NCI-H774 (cell line): ENCODE results near the gene FRS3.
"Not testable (repeated sequence)": the region's sequence is repeated elsewhere in the genome, so short reads cannot be mapped to it uniquely, and the experiment has no call there.

Source experiments
- DNase-seq: peaks from one replicate; lab custom pipeline; 2025; lab: John Stamatoyannopoulos, UW

The FRS3 gene

DNA sequence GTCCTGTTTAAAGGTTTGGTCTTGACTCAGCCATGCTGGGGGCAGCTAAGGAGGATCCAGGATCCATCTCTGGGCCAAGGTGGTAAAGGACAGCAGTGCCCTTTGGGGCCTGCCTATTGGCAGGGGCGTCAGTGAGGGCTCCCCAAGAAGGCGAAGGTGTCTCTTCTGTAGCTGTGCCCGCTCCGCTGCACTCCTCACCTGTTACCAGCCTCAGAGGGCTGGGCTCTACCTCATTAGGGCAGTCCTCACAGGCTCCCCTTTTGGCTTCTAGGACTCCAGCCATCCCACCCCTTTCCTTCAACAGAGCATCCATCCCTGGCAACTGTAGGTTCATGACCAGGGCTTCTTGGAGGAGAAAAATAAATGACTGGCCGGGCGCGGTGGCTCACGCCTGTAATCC is 10.3 kb downstream of the FRS3 start:
- no peak for DNase-seq

DNA sequence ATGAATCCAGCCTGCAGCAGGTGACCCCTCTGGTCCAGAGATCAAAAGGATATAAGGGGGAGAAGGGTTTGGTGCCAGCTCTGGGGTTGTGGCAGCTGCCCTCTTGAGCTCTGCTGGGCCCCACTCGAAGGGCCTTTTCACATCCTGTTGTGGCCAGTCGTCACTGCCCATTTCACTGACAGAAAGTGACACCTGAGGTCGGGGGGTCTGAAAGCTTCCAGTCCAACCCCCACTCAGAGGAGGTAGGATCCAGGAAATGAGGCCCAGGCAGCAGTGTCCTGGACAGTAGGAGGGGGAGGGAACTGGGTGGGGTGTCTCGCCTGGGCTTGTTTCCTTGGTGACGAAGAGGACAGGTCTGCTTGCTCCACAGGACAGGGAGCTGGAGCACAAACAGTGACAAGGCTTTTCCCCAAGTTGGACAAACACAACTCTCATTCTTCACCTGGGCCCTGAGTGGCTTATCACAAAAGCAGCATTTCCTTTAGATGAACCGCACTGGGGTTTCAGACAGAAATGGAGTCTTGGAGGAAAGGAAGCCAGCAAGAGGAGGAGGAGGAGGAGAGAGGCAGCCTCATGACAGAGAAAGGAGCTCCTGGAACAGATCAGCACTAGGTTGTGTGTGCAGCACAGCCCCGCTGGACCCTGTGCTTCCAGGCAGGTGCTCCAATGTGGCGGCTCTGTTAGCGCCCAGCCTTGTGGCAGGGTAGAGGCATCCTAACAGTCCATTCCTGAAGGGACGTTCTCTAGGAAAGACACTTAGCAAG is 11.0 kb downstream of the FRS3 start:
- no peak for DNase-seq

DNA sequence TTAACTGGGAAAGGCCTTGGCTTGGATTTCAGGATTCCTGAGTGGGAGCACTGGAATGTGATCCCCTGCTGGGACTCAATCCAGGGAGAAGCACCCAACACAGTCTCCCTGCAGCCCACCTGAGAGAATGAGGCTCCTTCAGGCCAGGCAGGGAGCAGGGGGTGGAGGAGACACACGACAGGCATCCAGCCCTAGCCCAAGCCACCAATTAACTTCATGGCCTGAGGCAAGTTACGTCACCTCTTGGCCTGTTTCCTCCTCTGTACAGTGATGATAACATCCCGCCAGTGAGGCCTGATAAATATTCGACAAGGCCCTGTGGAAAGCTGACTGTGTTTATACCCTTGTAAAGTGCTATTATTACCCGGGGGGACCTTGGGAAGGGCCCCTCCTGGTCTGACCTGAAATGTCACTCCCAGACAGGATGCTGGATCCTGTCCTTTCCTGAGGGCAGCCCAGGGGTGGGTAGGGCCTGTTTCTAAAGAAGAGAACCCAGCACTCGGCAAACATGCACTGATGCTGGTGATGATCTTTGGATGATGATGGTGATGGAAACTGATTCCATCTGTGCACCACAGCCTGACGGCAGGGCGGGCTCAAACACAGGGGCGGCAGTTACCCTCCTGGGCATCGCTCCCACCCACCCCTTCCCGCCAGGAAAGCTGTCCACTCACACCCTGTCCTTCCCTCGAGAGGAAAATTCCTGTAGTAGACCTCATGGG is 12.4 kb downstream of the FRS3 start:
- DNase-seq, result no peak

DNA sequence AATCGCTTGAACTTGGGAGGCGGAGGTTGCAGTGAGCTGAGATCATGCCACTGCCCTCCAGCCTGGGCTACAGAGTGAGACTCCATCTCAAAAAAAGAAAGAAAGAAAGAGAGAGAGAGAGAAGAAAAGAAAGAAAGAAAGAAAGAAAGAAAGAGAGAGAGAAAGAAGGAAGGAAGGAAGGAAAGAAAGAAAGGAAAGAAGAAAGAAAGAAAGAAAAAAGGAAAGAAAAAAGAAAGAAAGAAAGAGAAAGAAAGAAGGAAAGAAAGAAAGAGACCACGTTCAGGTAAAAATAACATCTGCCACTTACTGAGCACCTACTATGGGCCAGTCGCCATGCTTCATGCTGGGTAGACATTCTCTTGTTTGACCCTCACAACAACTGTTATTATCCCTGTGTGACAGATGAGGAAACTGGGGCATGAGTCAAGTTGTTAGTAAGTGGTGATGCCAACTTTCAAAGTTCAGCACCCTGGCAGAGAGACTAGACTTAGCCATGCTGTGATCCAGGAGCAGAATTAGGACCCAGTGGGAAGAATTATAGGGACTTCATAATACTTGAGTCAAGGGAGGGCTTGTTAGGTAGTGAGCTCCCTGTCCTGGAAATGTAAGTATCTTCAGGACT is 13.5 kb downstream of the FRS3 start:
- DNase-seq, result not testable (repeated sequence)

DNA sequence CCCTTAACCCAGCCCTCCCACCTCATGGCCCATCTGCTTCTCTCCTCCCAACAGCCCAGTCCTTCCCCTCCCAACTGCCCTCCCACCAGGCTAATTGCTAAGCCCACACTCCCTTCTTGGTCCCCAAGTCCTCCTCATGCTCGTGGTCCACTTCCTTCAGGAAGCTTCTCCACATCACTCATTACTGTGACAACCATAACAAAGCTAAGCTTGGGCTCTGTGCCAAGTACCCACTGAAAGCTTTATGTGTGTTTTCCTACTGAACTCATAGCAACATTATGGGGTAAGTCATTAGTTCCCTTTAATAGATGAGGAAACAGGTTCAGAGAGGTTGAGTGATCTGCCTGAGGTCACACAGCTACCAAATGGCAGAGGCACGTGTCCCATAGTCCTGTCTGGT is 16.2 kb downstream of the FRS3 start:
- DNase-seq, result no peak

DNA sequence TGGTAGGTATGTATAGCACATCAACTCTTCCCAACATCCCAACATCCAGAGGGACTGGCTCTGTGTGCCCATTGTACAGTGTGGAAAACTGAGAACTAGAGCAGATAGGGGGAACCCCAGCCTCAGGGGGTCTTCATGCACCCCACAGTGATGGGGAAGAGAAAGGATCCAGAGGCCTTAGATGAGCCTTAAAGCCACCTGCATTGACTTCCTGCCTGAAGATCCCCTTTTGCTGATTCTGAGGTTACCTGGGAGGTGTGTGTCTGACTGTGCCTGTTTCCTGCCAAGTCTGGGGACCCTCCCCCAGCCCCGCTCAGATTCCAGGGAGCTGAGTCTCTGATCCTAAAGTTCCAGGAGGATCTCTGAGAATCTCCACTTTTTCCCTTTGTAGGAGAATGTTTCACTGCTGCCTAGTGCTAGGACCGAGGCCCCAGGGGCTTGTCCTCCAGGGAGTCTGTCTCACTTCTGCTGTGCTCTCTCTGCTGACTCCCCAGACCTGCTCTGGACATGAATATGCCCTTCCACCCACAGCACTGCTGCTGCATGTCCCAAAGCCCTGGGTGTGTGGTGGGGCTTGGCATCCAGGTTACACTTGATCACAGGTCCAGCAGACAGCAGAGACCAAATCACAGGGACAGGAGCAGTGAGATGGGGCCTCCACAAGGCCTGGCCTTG is 19.7 kb downstream of the FRS3 start:
- DNase-seq, result no peak

DNA sequence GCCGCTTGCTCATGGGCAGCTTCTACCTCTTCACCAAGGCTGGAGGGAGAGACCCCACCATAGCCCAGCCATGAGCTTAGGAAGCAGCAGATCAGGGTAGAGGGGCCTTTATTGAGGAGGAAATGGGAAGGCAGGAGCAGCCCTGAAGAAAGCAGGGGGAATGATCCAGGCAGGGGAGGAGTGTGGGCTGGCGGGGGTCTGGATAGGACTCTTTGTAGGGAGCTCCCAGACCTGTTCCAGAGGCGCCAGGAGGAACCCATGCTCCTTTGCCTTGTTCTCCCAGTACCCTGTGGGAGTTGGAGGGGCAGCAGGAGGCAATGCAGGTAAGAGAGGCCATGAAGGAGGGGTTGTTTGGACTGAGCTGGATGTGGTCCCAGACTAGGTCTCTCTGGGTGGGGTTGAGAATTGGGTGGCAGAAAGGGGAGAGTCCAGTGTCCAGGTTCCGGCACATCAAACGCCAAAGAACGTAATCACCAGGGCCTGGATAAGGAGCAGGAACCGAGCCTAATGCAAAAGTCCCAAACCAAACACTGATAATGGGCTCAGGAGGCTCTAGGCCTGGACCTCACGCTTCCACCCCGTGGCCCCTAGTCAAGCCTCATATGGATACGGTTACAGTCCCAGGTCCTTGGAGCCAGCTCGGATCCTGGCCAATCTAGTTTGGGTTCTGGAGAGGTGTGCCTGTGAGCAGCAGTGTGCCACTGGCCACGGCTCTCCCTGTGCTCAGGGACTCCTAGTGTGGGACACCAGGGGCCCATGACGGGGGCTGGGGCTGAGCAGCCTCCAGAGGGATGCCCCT is 20.4 kb downstream of the FRS3 start:
- DNase-seq, result no peak

DNA sequence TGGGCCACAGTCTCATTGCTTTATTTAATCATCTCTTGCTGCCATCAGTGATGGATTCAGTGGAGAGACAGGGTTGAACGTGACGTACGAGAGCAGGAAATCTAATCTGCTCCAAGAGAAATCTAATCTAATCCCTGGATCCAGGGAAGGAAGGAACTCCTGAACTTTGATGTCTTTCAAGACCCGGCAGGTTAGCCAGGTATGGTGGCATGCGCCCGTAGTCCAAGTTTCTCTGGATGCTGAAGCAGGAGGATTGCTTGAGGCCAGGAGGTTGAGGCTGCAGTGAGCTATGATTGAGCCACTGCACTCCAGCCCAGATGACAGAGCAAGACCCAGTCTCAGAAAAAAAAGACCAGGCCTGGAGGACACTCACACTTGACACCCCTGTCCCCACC is 21.1 kb downstream of the FRS3 start:
- no peak for DNase-seq

DNA sequence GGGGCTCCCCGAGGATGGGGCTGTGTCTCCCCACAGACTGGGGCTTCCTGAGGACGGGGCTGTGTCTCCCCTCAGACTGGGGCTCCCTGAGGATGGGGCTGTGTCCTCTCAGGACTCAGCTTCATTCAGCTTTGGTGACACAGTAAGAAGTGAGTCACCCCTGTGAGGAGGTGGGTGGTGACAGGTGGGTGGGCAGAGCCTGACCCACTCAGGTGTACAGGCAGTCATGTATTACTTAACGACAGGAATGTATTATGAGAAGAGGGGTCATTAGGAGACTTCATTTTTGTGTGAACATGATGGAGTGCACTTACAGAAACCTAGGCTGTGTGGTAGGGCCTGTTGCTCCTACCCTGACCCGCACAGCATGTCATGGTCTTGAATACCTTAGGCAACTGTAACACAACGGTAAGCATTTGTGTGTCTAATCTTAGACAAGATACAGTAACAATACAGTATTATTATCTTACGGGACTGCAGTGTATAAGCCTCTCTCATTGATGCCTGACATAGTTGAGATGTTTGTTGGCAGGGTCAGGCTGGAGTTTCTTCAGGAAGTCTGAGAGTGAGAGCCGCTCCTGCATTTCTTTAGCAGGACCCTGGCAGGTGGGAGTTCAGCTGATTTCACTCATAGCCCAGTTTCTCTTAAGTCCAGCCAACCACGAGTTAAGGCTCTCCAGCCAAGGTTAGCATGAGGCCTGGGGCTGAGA is 21.6 kb downstream of the FRS3 start:
- no peak for DNase-seq

DNA sequence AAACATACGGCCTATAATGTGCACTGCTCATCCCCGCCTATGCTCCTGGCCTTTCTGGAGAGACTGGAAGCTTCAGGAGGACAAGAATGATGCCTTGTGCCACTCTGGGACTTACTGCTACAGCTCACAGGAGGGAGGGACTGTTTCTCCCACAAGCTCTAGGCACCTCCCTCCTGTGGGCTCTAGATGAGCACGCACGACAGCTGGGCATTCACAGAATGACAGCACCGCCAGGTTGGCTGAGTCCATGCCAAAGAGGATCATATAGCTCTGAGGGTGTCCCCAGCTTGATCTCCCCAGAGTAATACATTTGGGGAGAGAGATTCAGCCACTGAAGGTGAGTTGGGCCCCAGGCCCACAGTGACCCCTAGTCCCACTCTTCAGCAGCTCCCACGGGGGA is 22.4 kb downstream of the FRS3 start:
- DNase-seq, result no peak

DNA sequence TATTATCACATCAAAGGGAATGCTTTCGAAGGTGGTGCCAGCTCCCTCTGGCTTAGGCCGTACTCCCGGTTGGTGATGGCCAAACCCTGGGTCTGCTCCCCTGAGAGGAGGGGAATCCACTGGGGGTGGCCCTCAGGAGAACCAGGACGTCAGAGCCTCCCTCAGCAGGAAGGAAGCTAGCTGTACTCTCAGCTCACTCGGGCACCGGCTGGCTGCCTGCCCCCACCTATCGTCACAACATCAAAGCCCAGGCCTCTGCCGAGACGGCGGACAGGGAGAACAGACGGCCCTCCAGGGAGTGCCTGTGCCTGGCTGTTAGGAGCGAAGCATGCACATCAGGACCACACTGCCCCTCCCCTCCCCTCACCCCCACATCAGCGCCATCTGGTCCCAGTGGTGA is 23.3 kb downstream of the FRS3 start:
- DNase-seq, result no peak

DNA sequence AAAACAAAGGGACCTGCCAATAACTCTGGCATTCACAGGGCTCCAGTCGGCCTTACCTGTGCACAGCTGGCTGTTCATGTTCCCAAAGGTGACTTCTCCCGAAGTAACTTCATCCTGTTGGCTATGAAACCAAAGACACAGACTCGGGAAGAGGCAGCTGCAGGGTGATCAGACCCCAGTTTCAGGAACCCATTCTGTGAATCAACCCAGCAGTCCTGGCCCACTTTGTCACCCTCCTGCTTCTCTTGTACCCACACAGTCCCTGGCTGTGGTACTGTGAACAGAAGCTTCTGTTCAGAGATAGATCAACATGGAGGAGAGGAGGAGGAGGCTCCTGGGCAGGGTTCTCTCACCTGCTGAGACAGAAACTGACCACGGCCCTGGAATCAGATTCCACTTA is 23.8 kb downstream of the FRS3 start:
- DNase-seq, result no peak

DNA sequence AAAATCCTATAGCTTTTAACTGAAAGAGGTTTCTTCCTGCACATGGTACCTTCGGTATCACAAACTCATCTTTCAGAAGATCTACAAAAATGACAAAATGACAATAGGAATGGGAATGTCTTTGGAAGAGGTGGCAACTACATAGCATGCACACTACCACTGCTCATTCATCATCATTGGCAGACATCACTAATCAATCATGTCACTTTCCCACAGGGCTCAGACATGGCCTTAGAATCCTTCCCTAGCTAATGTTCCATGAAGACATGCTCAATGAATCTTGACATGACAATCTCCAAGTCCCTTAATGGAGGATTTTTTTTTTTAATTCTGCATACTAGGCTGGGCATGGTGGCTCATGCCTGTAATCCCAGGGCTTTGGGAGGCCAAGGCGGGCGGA is 29.3 kb downstream of the FRS3 start:
- no peak for DNase-seq

DNA sequence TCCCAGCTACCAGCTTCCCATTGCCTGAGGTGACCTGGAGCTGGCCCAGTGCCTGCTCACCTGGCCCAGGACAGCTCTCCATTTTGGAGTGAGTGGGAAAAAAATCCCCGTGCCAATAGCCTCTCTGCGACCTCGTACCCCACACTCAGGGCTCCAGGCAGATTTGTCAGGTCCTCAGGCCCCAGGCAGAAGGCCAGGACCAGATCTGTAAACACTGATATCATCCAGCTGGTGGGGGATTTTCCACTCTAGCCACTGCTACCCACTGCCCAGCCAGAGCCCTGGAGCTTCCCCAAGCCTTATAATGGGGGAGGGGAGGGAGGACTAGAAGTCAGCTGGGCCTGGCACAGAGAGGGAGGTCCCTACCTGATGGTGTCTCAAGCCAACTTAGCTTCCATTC is 31.2 kb downstream of the FRS3 start:
- DNase-seq, result no peak

DNA sequence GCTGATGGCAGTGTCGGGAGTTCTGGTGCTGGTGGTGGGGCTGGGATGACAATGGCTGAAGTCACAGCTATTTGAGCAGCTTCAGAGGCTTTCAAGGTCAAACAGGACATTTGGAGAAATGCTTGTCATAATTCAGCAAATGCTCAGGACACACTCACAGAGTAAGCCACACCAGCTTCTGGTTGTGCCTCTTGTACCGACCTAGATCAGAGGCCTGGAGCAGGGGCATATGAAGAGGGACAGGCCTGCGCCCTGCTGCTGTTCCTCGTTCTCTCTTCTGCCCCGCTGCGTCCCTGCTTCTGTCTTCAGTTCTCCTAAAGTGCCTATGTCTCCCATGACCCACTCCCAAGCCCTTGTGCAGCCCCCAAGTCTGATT is 31.6 kb downstream of the FRS3 start:
- DNase-seq, result no peak

DNA sequence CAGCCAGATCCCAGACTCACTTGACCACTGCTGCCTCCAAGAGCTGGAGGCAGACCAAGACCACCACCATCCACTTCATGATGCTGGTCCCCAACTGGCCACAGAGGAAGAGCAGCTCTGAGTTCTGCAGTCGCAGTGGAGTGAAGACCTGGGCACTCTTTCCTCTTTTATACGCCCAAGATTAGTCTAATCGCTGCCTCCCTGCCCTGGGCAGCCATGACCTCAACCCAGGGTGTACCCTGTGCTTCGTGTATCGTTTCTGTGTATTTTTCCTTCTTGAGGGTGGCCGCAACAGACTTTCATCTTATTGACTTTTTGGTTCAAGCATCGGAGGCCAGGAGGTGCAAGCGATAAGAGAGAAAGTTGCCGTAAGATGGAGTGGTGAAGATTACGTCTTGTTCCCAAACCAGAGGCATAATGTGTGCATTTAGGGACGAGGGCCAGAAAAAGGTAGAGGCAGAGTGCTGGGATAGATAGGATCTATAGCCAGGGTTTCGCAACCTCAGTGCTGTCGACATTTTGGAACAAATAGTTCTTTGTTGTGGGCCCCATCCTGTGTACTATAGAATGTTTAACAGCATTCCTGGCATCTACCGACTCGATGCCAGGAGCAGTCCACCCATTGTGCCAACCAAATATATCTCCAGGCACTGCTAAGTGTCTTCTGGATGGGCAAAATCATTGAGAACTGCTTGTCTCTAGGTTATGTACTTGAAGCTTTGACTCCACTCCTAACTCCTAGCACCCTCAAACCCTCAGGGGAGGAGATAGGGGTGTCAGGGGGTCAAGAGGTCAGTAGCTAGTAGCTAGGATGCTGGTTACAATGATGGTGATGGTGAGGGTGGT is 32.2 kb downstream of the FRS3 start, which contains the start of gene PGC:
PGC (minus strand) TSS at position 142 of the 846 bp plus-strand sequence; CDS start at position 79, 63 bp downstream.
- no peak for DNase-seq

DNA sequence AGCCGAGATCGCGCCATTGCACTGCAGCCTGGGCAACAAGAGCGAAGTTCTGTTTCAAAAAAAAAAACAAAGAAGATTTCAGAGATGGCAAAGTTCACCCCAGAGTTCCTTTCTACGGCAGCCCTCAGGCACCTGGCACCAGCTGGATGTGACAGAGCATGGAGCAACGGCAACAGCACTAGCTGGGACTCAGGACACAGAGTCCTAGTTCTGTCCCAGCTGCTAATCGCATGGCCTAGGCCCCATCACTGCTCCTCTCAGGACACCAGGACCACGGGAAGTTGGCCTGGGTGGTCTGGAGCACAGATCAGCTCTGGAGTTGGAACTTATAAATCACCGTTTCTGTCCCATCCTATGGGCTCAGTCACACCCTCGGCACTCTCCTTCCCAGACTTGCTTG is 33.6 kb downstream of the FRS3 start:
- no peak for DNase-seq

DNA sequence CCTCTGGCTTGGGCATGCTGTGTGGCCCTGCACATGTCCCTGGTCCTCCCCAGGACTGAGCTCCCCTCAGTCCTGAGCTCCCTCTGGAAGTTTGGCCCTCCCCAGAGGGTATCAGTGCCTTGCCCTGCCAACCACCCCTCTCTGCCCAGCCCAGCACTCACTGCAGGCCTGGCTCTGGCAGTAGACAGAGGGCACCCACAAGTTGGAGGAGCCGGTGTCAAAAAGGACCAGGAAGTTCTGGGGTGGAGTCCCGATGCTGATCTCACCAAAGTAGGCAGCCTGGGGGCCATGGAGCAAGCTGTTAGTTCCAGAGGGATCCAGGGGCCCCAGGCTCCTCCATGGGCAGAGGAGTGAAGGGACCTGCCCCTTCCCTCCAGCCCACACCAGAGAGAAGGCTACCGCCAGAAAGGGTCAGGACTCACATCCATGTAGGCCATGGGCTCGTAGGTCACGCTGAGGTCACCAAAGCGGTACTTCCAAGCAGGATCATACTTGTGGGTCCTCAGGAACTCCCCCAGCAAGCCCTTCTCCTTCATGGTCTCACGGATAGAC is 35.4 kb downstream of the FRS3 start:
- DNase-seq, result no peak

DNA sequence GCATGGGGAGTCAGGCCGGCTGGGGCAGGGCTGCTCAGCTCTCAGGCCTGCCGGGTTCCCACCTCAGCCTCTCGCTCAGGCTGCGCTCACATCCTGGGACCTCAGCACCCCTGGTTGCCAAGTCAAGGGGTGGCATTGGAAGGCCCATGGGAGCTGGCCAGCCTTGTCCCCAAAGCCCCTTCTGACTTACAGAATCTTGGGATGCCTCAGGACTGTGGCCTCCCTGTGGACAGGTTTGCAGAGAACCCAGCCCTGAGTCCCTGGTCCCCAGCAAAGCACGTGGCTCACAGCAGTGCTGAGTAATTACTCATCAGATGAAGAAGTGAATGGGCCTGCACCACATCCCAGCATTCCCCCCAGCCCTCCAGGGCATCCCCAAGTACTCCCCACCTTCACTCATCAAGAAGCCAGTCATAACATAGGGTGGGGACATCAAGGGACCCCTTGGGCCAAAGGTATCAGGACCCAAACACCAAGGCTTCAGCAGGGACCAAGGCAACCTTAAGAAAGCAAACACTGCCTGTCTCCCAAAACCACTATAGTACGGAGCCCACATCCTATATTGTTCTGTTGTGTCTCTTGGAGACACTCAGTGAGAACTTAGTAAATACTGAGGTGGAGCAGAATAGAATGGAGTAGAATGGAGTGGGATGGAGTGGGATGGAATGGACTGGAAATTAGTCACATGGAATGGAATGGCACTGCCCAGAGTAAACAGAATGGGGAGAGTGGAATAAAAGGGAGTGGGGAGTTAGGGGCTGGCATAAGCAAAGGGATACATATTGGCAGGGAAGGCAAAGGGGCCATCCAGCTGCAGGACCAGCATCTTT is 36.1 kb downstream of the FRS3 start:
- DNase-seq, result no peak
